Body of pancreas (tissue), 4 donors: ENCODE measurements around the gene PSMC1. TPM values are rescaled to one million over a fixed set of nuclear protein-coding genes. Genes with fewer than 3 reads are reported as not detected.

ENCODE experiments used
- ATAC-seq: fragments of 150-250 bp; one replicate; pipeline ENCODE4 v1.9.1; 2016
- DNase-seq, 4 donors: peaks; one replicate each; pipeline ENCODE4 v3.0.0-alpha.2; 2019
- H3K27ac ChIP-seq, 4 donors: fragments of 200-600 bp; sonication (generic); 1 replicate in 3 of 4; 2 replicates in 1 of 4; pipeline versions ENCODE4 v1.5.1 to v1.6.1; 2016 to 2019; ENCODE audit warnings: mild to moderate bottlenecking in 1 of 4, mixed read lengths in 1 of 4, moderate library complexity in 1 of 4
- H3K27me3 ChIP-seq, 2 donors: fragments of 200-600 bp; sonication (generic); one replicate each; pipeline ENCODE4 v1.6.0; 2016; ENCODE audit warnings: mild to moderate bottlenecking in 1 of 2
- H3K36me3 ChIP-seq, 2 donors: fragments of 200-600 bp; sonication (generic); replicated peaks in 1 of 2; 2 replicates each; pipeline ENCODE4 v1.5.1; 2016; ENCODE audit warnings: low read depth in 2 of 2; ENCODE audit not compliant: insufficient read depth in 1 of 2
- H3K4me1 ChIP-seq: fragments of 200-600 bp; sonication (generic); one replicate; pipeline ENCODE4 v1.6.0; 2016
- H3K4me3 ChIP-seq, 2 donors: fragments of 200-600 bp; sonication (generic); 1 replicate in 1 of 2; 2 replicates in 1 of 2; pipeline ENCODE4 v1.5.1; 2016 to 2019
- H3K9me3 ChIP-seq, 3 donors: fragments of 200-600 bp; sonication (generic); 1 replicate in 2 of 3; 2 replicates in 1 of 3; pipeline ENCODE4 v1.5.1; 2016
- POLR2A ChIP-seq, 3 donors: fragments of 450-650 bp; IDR thresholded peaks; one replicate each; pipeline ENCODE4 v1.6.1; 2016; ENCODE audit warnings: antibody characterized with exemption in 3 of 3, mild to moderate bottlenecking in 2 of 3
- WGBS, 2 donors: methylation state at CpG; one replicate each; pipeline ENCODE4 v1.1.5; 2017; 5-methylcytosine and 5-hydroxymethylcytosine counted together
- intact Hi-C: fragments of 100-400 bp; cut with DNase I; formaldehyde crosslinking; loops from one replicate; pipeline ENCODE4 v1.15.1; 2023
- total RNA-seq, 2 donors: library from RNA; depleted of rRNA; stranded (reverse); fragments of >200 nt; gene quantifications; one replicate each; pipeline ENCODE4 v1.1.0, GENCODE V29; 2016
- TF ChIP-seq, protein P1 (sequence below), 7 experiments: fragments of 450-650 bp in 4 of 7; fragments of 200-600 bp in 3 of 7; sonication (generic) in 3 of 7; IDR thresholded peaks; one replicate each; pipeline ENCODE4 v1.5.1; 2016 to 2019; ENCODE audit warnings: antibody characterized with exemption in 7 of 7

The PSMC1 gene
- total RNA-seq, 2 donors from 2014 or later: 25.7 to 49.0 TPM

DNA sequence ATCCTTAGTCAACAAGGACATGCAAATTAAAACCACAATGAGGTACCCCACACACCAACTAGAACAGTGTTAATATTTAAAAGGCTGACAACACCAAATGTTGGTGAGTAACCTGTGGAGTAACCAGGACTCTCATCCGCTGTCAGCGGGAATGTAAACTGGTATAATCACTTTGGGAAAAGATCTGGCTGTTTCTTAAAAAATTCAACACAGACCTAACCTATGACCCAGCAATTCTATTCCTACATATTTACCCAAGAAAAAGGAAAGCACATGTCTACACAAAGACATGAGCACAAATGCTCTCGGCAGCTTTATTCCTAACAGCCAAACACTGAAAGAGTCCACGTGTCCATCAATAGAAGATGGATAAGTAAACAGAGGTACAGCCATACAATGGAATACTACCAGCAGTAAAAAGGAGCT, 48.8 kb downstream of the PSMC1 start:
- intact Hi-C loops: no loop called here
- Histone ChIP-seq H3K27me3 (no peaks in the 10 kb centered on the region), H3K36me3 (peaks cover 0 to 8% of the 10 kb centered on the region in 2 donors), H3K27ac (no peak overlapping the region), H3K4me1 (peaks cover 12% of the 10 kb centered on the region), H3K9me3 (no peaks in the 10 kb centered on the region), H3K4me3 (no peak overlapping the region)
- no peak for TF ChIP-seq POLR2A (IDR thresholded peaks at IDR 0.05)
- TF ChIP-seq, protein P1, sequence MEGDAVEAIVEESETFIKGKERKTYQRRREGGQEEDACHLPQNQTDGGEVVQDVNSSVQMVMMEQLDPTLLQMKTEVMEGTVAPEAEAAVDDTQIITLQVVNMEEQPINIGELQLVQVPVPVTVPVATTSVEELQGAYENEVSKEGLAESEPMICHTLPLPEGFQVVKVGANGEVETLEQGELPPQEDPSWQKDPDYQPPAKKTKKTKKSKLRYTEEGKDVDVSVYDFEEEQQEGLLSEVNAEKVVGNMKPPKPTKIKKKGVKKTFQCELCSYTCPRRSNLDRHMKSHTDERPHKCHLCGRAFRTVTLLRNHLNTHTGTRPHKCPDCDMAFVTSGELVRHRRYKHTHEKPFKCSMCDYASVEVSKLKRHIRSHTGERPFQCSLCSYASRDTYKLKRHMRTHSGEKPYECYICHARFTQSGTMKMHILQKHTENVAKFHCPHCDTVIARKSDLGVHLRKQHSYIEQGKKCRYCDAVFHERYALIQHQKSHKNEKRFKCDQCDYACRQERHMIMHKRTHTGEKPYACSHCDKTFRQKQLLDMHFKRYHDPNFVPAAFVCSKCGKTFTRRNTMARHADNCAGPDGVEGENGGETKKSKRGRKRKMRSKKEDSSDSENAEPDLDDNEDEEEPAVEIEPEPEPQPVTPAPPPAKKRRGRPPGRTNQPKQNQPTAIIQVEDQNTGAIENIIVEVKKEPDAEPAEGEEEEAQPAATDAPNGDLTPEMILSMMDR (IDR thresholded peaks at IDR 0.05): no peak
- ATAC-seq (no peak), DNase-seq (no peak)
- 68 to 77% methylated on average over 4 of the region's 4 CpGs for WGBS, 2 donors

DNA sequence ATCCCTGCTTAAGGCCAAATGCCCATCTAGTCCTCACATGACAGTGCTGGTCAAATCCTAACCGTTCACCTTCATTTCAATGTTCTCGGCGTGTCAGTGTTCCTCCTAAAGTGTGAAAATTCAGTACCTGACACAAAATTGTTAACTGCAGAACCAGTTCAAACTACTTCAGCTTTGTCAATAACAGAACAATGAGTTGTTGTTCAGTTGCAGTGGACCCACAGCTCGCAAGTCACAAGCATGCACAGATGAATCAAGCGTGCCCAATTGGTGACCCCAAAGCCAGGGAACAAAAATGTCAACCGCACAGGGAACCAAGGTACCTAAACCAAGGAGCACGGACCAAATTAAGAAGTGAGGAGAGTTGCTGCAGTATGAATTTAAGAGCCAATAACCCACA, 52.2 kb downstream of the PSMC1 start:
- no peak for DNase-seq
- 78 to 83% methylated on average over 7 of the region's 7 CpGs for WGBS, 2 donors
- H3K27ac ChIP-seq: peak overlapping the region in 1 of 4 donors; percentile 2
- H3K36me3 ChIP-seq: peaks cover 0 to 7% of the 10 kb centered on the region in 2 donors
- TF ChIP-seq POLR2A (IDR thresholded peaks at IDR 0.05): no peak
- TF ChIP-seq, protein P1 (IDR thresholded peaks at IDR 0.05): no peak
- H3K9me3 ChIP-seq: no peaks in the 10 kb centered on the region
- ATAC-seq: peak; percentile 47
- no peaks in the 10 kb centered on the region for H3K27me3 ChIP-seq
- no peak overlapping the region for H3K4me3 ChIP-seq
- intact Hi-C loops: no loop called here
- no peaks in the 10 kb centered on the region for H3K4me1 ChIP-seq

DNA sequence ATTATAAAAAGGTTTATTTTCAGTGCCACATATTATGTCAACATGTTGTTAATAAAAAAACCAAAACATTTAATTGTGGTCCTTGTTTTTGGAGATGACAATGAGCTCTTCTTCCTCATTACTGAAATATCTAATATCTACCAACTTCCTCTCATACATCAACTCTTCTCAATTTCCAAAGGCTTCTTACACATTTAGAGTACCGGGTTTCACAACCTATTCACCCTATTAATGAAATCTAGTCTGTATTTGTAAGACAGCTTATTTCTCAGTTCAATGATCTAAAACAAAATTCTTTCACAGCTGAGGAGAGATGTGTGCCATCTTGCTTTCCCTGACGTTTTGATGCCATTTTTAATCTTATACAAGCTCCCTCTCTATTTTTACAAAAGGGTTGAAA, 60.9 kb downstream of the PSMC1 start:
- Histone ChIP-seq H3K4me3 (no peak overlapping the region), H3K27ac (no peak overlapping the region), H3K27me3 (no peaks in the 10 kb centered on the region), H3K36me3 (peaks cover 0 to 9% of the 10 kb centered on the region in 2 donors), H3K4me1 (peaks cover 11% of the 10 kb centered on the region), H3K9me3 (no peaks in the 10 kb centered on the region)
- 73 to 77% methylated on average over 2 of the region's 2 CpGs for WGBS, 2 donors
- DNase-seq (no peak), ATAC-seq (no peak)
- intact Hi-C loops: no loop called here
- TF ChIP-seq POLR2A (IDR thresholded peaks at IDR 0.05): no peak
- TF ChIP-seq, protein P1 (IDR thresholded peaks at IDR 0.05): no peak

DNA sequence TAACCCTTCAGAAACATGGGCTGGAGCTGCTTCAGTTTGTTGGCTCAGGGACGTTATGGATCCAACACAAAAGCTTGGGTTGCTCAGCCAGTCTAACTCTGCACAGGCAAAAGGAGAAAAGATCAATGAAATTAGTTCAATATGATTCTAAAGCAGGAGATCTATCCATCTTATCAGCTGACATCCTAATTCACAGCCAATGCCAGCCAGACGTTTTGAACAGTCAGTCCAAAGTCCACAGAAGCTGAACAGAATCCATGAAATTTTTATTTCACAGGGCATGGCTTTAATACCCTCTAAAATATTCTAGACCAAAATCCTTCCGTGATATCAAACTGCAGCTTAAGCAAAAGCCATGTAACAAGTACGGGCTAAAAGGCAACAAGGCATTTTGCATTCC, 61.7 kb downstream of the PSMC1 start:
- no peak overlapping the region for H3K27ac ChIP-seq
- 35 to 44% methylated on average over 4 of the region's 4 CpGs for WGBS, 2 donors
- intact Hi-C loops: no loop called here
- H3K4me3 ChIP-seq: no peak overlapping the region
- H3K9me3 ChIP-seq: no peaks in the 10 kb centered on the region
- H3K27me3 ChIP-seq: no peaks in the 10 kb centered on the region
- ATAC-seq (peak; percentile 27), DNase-seq (no peak)
- H3K36me3 ChIP-seq: peaks cover 0 to 7% of the 10 kb centered on the region in 2 donors
- TF ChIP-seq, protein P1 (IDR thresholded peaks at IDR 0.05): no peak
- TF ChIP-seq POLR2A (IDR thresholded peaks at IDR 0.05): no peak
- peaks cover 11% of the 10 kb centered on the region for H3K4me1 ChIP-seq

DNA sequence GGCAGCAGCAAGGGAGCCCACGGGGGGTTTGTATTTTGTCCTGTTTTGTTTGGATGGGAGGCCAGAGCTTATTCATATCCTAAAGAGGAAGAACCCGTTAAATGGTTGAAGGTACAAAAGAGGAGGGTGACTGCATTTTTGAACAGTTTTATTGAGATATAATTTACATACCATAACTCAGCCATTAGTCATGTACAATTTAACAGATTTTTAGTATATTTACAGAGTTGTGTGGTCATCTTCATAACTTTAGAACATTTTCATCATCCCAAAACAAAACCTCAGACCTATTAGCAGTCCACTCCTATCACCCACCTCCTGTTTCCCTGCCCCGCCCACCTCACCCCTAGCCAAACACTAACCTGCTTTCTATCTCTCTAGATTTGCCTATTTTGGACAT, 62.8 kb downstream of the PSMC1 start:
- peaks cover 11% of the 10 kb centered on the region for H3K4me1 ChIP-seq
- intact Hi-C loops: no loop called here
- DNase-seq (no peak), ATAC-seq (no peak)
- no peaks in the 10 kb centered on the region for H3K27me3 ChIP-seq
- TF ChIP-seq, protein P1 (IDR thresholded peaks at IDR 0.05): no peak
- no peak for TF ChIP-seq POLR2A (IDR thresholded peaks at IDR 0.05)
- H3K4me3 ChIP-seq: no peak overlapping the region
- peaks cover 0 to 3% of the 10 kb centered on the region in 2 donors for H3K36me3 ChIP-seq
- H3K27ac ChIP-seq: no peak overlapping the region
- WGBS, 2 donors: 90 to 94% methylated on average over 3 of the region's 3 CpGs
- H3K9me3 ChIP-seq: no peaks in the 10 kb centered on the region
